Stimulated activated naive CD8-positive, alpha-beta T cell treated with anti-CD3 and anti-CD28 coated beads, Interleukin-15, Interleukin-2, amounts not matched to agents 100 ng/mL and 50 ng/mL, for 24 hours (primary cell): Measurements from ENCODE around the gene ATP6AP1.

Experiments
- H3K27ac Mint-ChIP-seq: one replicate; pipeline ENCODE4 v1.8.0; 2021; ENCODE audit warnings: mild to moderate bottlenecking, mixed read lengths
- H3K27me3 Mint-ChIP-seq: one replicate; pipeline ENCODE4 v1.8.0; 2021; ENCODE audit warnings: mixed read lengths
- H3K36me3 Mint-ChIP-seq: one replicate; pipeline ENCODE4 v1.8.0; 2021; ENCODE audit warnings: low read depth, mixed read lengths
- H3K4me1 Mint-ChIP-seq: one replicate; pipeline ENCODE4 v1.8.0; 2021; ENCODE audit warnings: low read depth, mixed read lengths
- H3K4me3 Mint-ChIP-seq: one replicate; pipeline ENCODE4 v1.8.0; 2021; ENCODE audit warnings: mild to moderate bottlenecking, mixed read lengths
- H3K9me3 Mint-ChIP-seq: one replicate; pipeline ENCODE4 v1.8.0; 2021; ENCODE audit warnings: mixed read lengths

The ATP6AP1 gene

GRCh38 chrX:154409222-154409871 lies 19.1 kb upstream of the ATP6AP1 start, which contains the start of gene DNASE1L1:
TSS of gene DNASE1L1 (minus strand) at chrX:154409254. CDS start at chrX:154405568, 3,686 bp downstream.
- no peaks in the 10 kb centered on the region for H3K27me3 Mint-ChIP-seq
- H3K9me3 Mint-ChIP-seq: no peaks in the 10 kb centered on the region
- peak within 1 kb of the TSS; percentile 74 for H3K27ac Mint-ChIP-seq
- H3K36me3 Mint-ChIP-seq: no peaks in the 10 kb centered on the region
- peaks cover 23% of the 10 kb centered on the region for H3K4me1 Mint-ChIP-seq
- H3K4me3 Mint-ChIP-seq: peak within 1 kb of the TSS; percentile 70

GRCh38 chrX:154411981-154412340 lies 16.5 kb upstream of the ATP6AP1 start:
- H3K27ac Mint-ChIP-seq: peak overlapping the region; percentile 67
- peak overlapping the region; percentile 81 for H3K4me3 Mint-ChIP-seq
- H3K36me3 Mint-ChIP-seq: no peaks in the 10 kb centered on the region
- H3K27me3 Mint-ChIP-seq: no peaks in the 10 kb centered on the region
- H3K4me1 Mint-ChIP-seq: peaks cover 23% of the 10 kb centered on the region
- no peaks in the 10 kb centered on the region for H3K9me3 Mint-ChIP-seq

- peak overlapping the region; percentile 67 for H3K27ac Mint-ChIP-seq
- H3K36me3 Mint-ChIP-seq: no peaks in the 10 kb centered on the region
- peaks cover 23% of the 10 kb centered on the region for H3K4me1 Mint-ChIP-seq
- peak overlapping the region; percentile 81 for H3K4me3 Mint-ChIP-seq
- H3K9me3 Mint-ChIP-seq: no peaks in the 10 kb centered on the region
- H3K27me3 Mint-ChIP-seq: no peaks in the 10 kb centered on the region
These were observed 16.0 kb upstream of the ATP6AP1 start for GRCh38 chrX:154412468-154412867.

- no peak overlapping the region for H3K4me3 Mint-ChIP-seq
- no peaks in the 10 kb centered on the region for H3K9me3 Mint-ChIP-seq
- peaks cover 23% of the 10 kb centered on the region for H3K4me1 Mint-ChIP-seq
- H3K36me3 Mint-ChIP-seq: peaks cover under 1% of the 10 kb centered on the region
- H3K27ac Mint-ChIP-seq: peak overlapping the region; percentile 67
- H3K27me3 Mint-ChIP-seq: no peaks in the 10 kb centered on the region
These were observed 15.3 kb upstream of the ATP6AP1 start for GRCh38 chrX:154413142-154413541.

GRCh38 chrX:154417157-154417556 lies 11.3 kb upstream of the ATP6AP1 start:
- no peaks in the 10 kb centered on the region for H3K27me3 Mint-ChIP-seq
- peaks cover 5% of the 10 kb centered on the region for H3K36me3 Mint-ChIP-seq
- no peak overlapping the region for H3K4me3 Mint-ChIP-seq
- H3K4me1 Mint-ChIP-seq: peaks cover 11% of the 10 kb centered on the region
- H3K9me3 Mint-ChIP-seq: no peaks in the 10 kb centered on the region
- H3K27ac Mint-ChIP-seq: no peak overlapping the region

GRCh38 chrX:154419189-154419588 lies 9.3 kb upstream of the ATP6AP1 start:
- H3K36me3 Mint-ChIP-seq: peaks cover 5% of the 10 kb centered on the region
- H3K9me3 Mint-ChIP-seq: no peaks in the 10 kb centered on the region
- no peak overlapping the region for H3K4me3 Mint-ChIP-seq
- no peak overlapping the region for H3K27ac Mint-ChIP-seq
- no peaks in the 10 kb centered on the region for H3K27me3 Mint-ChIP-seq
- H3K4me1 Mint-ChIP-seq: peaks cover 5% of the 10 kb centered on the region

GRCh38 chrX:154419688-154420401 lies 8.6 kb upstream of the ATP6AP1 start:
- H3K9me3 Mint-ChIP-seq: no peaks in the 10 kb centered on the region
- H3K27ac Mint-ChIP-seq: no peak overlapping the region
- H3K4me3 Mint-ChIP-seq: no peak overlapping the region
- no peaks in the 10 kb centered on the region for H3K27me3 Mint-ChIP-seq
- peaks cover 5% of the 10 kb centered on the region for H3K4me1 Mint-ChIP-seq
- H3K36me3 Mint-ChIP-seq: peaks cover 5% of the 10 kb centered on the region

GRCh38 chrX:154420402-154420756 lies 8.1 kb upstream of the ATP6AP1 start:
- Mint-ChIP-seq H3K4me3 (no peak overlapping the region), H3K27me3 (no peaks in the 10 kb centered on the region), H3K4me1 (peaks cover 5% of the 10 kb centered on the region), H3K36me3 (peaks cover 5% of the 10 kb centered on the region), H3K27ac (no peak overlapping the region), H3K9me3 (no peaks in the 10 kb centered on the region)

GRCh38 chrX:154426916-154427770 lies 1.3 kb upstream of the ATP6AP1 start:
- Mint-ChIP-seq H3K27ac (no peak overlapping the region), H3K9me3 (no peaks in the 10 kb centered on the region), H3K27me3 (no peaks in the 10 kb centered on the region), H3K36me3 (no peaks in the 10 kb centered on the region), H3K4me3 (peak overlapping the region; percentile 80), H3K4me1 (peaks cover 20% of the 10 kb centered on the region)

GRCh38 chrX:154429711-154430110 lies 1.2 kb downstream of the ATP6AP1 start:
- Mint-ChIP-seq H3K27me3 (no peaks in the 10 kb centered on the region), H3K27ac (peak overlapping the region; percentile 63), H3K4me3 (peak overlapping the region; percentile 80), H3K4me1 (peaks cover 20% of the 10 kb centered on the region), H3K9me3 (no peaks in the 10 kb centered on the region), H3K36me3 (no peaks in the 10 kb centered on the region)

GRCh38 chrX:154430479-154430878 lies 2.0 kb downstream of the ATP6AP1 start:
- Mint-ChIP-seq H3K27ac (peak overlapping the region; percentile 22), H3K27me3 (no peaks in the 10 kb centered on the region), H3K4me1 (peaks cover 20% of the 10 kb centered on the region), H3K9me3 (no peaks in the 10 kb centered on the region), H3K36me3 (peaks cover 2% of the 10 kb centered on the region), H3K4me3 (peak overlapping the region; percentile 3)

- Mint-ChIP-seq H3K36me3 (peaks cover 7% of the 10 kb centered on the region), H3K4me3 (no peak overlapping the region)
These were observed 2.4 kb downstream of the ATP6AP1 start for GRCh38 chrX:154430916-154431315.

GRCh38 chrX:154431341-154431740 lies 2.9 kb downstream of the ATP6AP1 start:
- Mint-ChIP-seq H3K4me3 (no peak overlapping the region), H3K27me3 (no peaks in the 10 kb centered on the region), H3K36me3 (peaks cover 11% of the 10 kb centered on the region), H3K9me3 (no peaks in the 10 kb centered on the region), H3K4me1 (peaks cover 25% of the 10 kb centered on the region), H3K27ac (peak overlapping the region; percentile 36)

More at GRCh38 chrX:154430916-154431315, 2.4 kb downstream of the ATP6AP1 start:
- peaks cover 20% of the 10 kb centered on the region for H3K4me1 Mint-ChIP-seq
- no peaks in the 10 kb centered on the region for H3K27me3 Mint-ChIP-seq
- H3K27ac Mint-ChIP-seq: peak overlapping the region; percentile 22
- no peaks in the 10 kb centered on the region for H3K9me3 Mint-ChIP-seq

- Mint-ChIP-seq H3K4me1 (peaks cover 25% of the 10 kb centered on the region), H3K4me3 (no peak overlapping the region), H3K27ac (no peak overlapping the region), H3K36me3 (peaks cover 11% of the 10 kb centered on the region), H3K9me3 (no peaks in the 10 kb centered on the region), H3K27me3 (no peaks in the 10 kb centered on the region)
These were observed 3.7 kb downstream of the ATP6AP1 start for GRCh38 chrX:154432210-154432609.

- Mint-ChIP-seq H3K27ac (no peak overlapping the region), H3K9me3 (no peaks in the 10 kb centered on the region), H3K4me3 (no peak overlapping the region), H3K27me3 (no peaks in the 10 kb centered on the region), H3K36me3 (peaks cover 11% of the 10 kb centered on the region), H3K4me1 (peaks cover 30% of the 10 kb centered on the region)
These were observed 5.1 kb downstream of the ATP6AP1 start for GRCh38 chrX:154433605-154434004.
